SH-SY5Y (cell line): ENCODE measurements around the gene COL13A1.

Experiments
- GATA2 ChIP-seq: IDR thresholded peaks from 2 replicates; pipeline ENCODE4 v1.6.1; 2011; ENCODE audit warnings: mild to moderate bottlenecking, low read depth, low read length
- GATA3 ChIP-seq: IDR thresholded peaks from 2 replicates; pipeline ENCODE4 v1.6.1; 2011; ENCODE audit warnings: low read depth, mild to moderate bottlenecking, low read length, moderate library complexity

COL13A1 gene

DNA sequence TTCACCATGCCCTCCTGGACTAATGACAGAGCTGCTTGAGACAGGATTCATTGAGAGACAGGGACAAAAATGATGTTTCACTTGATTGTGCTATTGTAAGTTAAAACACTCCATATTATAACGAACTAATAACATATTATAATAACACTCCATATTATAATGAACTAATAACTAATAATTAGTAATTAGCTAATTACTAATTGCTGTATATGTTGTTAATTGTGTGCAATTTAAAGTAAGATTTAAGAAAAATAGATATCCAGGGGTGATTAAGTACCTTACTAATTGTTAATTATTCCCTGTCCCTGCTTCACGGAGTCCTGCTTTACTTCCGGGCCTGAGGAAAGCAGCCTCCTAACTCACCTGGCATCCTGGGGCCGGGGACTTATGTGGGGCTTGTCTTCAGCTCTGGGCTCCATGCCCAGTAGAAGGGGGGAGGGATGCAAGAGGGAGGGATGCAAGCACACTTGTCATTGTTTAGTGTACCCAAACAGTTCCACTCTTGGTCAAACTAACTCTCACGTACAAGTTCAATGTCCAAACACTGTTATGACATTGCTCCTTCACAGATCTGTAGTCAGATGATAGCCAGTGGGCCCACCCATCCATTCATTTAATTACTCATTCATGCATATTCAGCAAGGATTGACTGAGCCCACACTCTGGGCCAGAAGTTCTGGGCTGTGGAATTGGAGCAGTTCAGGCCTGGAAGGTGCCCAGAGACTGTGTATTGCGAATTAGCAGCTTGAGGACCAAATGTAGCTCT is 53.8 kb downstream of the COL13A1 start:
- TF ChIP-seq GATA2, result no peak
- TF ChIP-seq GATA3, result no peak

DNA sequence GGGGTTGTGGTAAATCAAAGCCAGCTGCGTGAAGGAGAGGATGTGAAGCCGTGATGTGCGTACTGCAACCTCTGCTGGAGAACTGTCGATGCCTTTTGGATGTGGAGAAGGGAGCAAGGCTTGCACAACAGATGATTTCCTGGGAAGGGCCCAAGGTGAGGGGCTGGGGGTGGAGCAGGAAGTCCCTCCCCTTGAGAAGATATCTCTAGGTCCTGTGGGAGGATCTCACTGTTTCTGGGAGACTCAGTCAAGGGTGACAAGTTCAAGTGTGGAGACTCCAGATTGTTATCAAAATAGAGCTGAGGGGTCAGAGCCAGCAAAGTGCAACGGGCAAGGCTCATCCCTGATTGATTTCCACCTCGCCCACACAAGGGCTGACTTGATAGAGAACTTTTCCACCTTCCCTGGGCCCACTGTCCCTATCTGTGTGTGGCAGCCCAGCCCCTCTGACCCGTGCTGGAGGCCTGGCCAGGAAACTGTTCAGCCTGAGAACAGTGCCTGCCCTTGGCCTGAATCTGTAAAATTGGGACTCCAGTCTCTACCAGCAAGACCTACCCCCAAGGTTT is 55.0 kb downstream of the COL13A1 start:
- TF ChIP-seq GATA2, result no peak
- TF ChIP-seq GATA3, result no peak

DNA sequence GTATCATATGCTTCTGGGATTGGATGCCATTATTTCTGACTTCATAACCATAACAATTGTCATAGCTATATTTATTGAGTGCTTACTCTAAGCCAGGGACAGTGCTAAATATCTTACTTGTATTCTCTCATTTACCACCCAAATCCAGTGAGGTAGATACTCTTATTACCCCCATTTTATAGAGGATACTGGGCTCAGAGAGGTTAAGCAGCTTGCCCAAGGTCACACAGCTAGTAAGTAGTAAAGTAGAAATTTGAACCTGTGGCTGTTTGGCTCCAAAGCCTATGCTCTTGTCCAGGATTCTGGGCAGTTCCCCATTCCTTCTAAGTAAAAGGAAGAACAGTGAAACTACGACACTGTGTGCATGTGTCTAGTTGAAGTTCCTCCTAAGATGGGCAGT is 56.5 kb downstream of the COL13A1 start:
- TF ChIP-seq GATA3 (no peak), GATA2 (no peak)

DNA sequence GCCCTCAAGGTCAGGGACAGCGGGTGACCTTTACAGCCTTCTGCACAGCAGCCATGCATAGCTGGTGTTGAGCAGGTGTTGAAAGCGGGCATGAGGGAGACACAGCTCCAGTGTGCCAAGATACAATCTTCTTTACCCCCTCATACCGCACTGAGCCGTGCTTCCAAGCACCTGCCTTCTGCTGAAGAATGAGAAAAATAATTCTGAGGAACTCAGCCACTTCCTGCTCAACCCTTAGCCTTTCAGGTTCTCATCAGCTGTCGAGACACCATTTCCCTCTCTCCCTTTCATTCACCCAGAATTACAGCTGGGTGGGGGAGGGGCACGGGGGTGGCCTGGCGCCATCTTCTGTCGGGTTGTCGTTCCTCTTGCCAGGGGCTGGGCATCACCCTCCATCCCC is 58.6 kb downstream of the COL13A1 start:
- TF ChIP-seq GATA2 (no peak), GATA3 (no peak)

DNA sequence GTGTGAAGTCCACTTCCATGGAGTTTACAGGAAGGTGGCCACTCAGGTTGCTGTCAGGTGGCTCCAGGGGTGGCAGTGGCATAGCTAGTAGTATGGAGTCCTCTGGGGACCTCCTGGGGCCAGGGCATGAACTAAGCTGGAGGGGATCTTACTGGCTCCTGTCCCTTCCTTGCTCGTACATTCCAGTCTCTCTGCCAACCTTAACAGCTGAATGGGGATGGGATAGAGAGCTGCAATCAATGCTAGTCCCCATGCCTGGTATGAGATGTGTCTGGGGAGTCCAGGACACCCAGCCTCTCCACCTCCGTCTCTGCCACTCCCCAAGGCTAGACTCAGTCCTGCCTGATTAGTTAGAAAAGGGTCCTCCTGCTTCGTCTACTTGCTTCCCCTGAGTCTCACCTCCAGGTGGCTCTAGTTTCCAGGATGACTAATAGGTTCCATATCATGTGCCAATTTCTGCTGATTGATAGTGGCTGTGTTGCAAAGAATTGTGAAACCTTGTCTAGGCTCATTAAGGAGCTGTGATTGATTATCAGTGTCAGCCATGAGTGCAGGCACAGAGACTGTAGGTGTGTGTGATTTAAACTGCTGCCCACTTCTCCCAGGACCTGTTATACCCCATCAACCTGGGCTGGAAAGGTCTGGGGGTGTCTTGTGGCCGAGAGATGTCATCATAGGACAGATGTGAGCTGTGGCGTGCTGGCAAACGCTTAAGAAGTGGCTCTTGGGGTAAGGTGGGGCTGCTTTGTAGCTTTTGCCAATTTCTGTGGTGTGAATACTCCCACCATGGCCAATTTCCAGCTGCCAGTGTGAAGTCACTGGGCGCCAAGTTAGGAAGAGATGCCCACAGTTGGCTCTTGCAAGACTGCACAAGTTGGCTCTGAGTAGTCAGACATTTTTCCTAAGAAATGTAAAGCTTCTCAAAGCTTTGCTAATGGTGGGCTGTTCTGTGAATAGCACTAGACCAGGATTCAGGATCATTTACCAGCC is 59.8 kb downstream of the COL13A1 start:
- TF ChIP-seq GATA3 (no peak), GATA2 (no peak)

GRCh38 chr10:69862882-69863530 is 61.3 kb downstream of the COL13A1 start:
- TF ChIP-seq GATA2 (no peak), GATA3 (no peak)

GRCh38 chr10:69863580-69863979 is 61.9 kb downstream of the COL13A1 start:
- TF ChIP-seq GATA2 (no peak), GATA3 (no peak)

GRCh38 chr10:69864321-69864720 is 62.6 kb downstream of the COL13A1 start:
- no peak for TF ChIP-seq GATA2
- TF ChIP-seq GATA3, result no peak

DNA sequence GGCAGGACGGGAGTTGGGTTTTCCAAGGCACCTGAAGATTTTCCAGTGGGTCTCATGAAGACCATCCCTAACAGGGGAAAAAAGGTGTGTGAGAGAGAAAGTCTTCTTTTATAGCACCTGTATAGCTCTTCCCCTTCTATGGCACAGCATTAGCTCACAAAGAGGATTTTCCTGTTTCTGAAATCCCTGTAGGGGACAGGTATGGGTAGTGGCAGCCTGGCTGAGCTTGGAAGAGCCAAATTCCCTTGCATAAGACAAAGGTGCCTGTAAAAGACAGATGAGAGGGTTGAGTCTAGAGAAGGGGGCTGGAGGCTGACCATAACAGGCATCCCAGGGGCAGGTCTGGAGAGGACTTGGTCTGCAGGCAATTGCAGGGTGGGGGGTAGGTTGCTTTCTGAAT is 63.7 kb downstream of the COL13A1 start:
- TF ChIP-seq GATA3 (no peak), GATA2 (no peak)

DNA sequence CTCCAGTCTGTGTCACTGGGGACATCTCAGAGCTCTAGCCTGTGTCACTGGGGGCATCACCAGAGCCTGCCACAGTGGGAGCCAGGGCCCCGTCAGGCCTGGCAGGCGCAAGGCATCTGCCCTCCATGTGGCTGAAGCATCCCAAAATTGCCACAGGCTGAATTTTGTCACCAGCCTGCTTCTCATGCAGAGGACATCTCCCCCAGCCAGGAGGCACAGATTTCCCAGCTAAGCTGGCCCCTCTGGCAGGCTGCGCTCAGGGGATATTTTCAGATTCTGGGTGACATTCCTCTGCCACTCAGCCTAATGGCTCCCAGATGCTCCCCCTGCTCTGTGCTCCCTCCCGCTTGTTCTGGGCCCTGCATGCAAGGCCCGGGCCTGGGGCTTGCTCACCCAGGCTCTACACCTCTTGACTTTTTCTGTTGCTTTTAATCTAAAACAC is 64.6 kb downstream of the COL13A1 start:
- TF ChIP-seq GATA2, result no peak
- TF ChIP-seq GATA3, result no peak

DNA sequence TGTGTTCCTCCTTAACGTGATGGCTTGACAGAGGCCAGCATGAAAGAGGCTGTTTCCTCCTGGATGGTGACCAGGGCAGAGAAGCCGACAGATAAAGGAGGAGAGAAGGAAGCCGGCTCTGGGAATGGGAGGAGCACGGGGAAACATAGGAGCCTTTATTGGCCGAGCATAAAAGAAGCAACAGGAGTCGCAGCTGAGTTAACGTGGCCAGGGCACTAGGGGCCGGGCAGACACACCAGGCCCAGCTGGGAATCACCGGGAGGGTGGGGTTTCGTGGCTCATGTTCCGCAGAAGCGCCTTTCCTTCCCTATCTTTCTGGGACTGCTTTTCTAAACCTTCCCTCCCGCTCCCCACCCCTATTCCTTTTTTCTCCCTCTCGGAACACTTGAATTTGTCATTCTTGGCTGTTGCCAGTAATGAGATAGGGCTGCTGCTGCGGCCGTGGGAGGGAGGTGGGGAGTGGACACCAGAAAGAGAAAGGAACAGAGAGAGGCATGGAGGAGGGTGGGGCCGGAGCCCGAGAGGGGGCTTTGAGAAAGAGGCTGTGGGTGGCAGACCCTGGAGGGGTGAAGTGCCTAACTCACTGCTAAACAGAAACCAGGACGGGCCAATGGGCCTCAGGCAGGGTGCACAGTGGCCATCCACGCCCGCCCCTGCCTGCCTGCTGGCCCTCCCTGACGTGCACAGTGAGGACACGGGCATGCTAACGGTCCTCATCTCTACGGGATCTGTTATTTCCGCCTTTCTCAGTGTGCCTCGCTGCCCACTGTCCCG is 65.2 kb downstream of the COL13A1 start:
- TF ChIP-seq GATA2, result no peak
- TF ChIP-seq GATA3, result no peak

DNA sequence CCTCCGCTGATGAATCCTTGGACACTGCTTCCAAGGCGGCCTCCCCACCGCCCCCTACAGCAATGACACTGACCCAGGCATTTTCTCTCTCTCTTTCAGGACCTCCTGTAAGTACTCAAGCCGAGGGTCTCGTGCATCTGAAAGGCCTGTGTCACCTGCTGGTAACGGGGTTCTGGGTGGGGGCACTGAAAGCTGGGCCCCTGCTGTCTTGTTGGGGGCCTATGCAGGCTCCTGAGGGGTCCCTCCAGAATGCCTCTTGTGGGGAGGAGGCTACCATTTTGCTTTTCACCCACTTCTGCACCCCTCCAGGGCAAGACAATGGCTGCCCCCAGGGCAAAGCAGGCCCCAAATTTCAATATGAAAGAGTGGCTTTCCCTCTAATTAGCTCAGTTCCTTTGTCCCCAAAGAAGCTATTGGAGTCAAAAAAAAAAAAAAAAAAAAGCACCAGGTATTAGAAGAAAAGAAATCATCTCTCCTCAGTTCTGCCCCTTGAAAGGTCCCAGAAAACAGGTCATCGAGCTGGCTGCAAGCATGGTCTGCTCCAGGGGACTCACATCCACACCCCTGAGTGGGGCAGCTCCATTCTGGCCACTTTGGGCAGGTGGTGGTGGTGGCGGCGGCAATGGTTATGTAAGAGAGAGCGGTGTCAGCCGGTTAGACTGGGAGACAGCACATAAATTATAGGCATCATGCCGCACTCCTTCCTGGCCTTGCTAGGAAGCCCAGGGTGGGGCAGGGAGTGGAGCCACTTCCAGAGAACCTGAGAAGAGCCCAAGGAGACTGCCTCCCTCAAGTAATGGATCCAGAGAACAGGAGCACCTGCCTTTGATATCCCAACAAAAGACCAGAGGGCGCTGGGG is 66.2 kb downstream of the COL13A1 start:
- TF ChIP-seq GATA2, result no peak
- TF ChIP-seq GATA3, result no peak
